GM12874 (cell line): ENCODE results near the gene DUS3L.

Source experiments
- CTCF ChIP-seq: IDR thresholded peaks from 2 replicates; pipeline ENCODE4 v1.5.1; 2011; ENCODE audit warnings: low read depth, mild to moderate bottlenecking, control low read depth, low read length, moderate library complexity; ENCODE audit not compliant: insufficient read depth

Gene DUS3L

GRCh38 chr19:5782945-5783919, 7.7 kb downstream of the DUS3L start:
- TF ChIP-seq CTCF = no peak

GRCh38 chr19:5782322-5782721, 8.6 kb downstream of the DUS3L start:
- TF ChIP-seq CTCF = no peak

DNA sequence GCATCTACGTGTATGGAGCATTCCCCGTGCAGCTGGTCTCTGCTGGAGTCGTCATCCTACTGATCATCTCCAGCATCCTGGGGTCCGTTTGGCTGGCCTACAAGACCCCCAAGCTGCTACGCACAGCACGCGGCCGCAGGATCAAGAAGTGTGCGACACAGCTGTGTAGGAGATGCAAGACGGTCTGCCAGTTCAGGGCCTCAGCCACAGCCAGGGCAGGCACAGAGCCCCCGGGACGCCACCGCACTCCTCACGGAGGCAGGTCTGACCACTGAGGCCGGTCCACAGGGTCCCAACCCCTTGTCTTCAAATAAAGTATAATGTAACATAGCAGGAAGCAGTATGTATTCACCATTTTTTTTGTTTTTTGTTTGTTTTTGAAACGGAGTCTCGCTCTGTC, 12.6 kb downstream of the DUS3L start:
- no peak for TF ChIP-seq CTCF

GRCh38 chr19:5775668-5776309, 15.2 kb downstream of the DUS3L start:
- TF ChIP-seq CTCF = no peak

DNA sequence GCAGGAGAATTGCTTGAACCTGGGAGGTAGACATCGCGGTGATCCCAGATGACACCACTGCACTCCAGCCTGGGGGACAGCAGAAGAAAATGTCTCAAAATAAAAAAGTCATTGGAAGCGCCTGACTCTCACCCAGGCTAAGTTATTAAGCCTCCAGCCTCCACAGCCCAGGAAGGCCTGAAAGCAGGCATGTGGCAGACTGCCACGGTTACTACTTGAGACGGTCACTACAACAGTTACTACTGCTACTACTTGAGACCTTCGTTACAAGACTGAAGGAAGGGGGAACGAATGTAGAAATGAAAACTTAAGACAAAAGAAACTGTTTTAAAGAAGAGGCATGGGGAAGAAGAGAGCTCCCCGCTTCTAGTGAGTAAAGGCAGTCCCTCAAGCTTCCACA, 16.0 kb downstream of the DUS3L start:
- no peak for TF ChIP-seq CTCF

- no peak for TF ChIP-seq CTCF
Measured at GRCh38 chr19:5773276-5773675, 17.7 kb downstream of the DUS3L start.

GRCh38 chr19:5772416-5772815, 18.5 kb downstream of the DUS3L start:
- no peak for TF ChIP-seq CTCF
